SK-N-SH (cell line): ENCODE measurements around the gene ZNF750. TPM values are rescaled to one million over a fixed set of nuclear protein-coding genes. Genes with fewer than 3 reads are reported as not detected.

Source experiments
- CTCF ChIA-PET: fragments of 300-600, 350-600 bp; formaldehyde crosslinking; extraction: SDS; loops from one replicate; lab custom pipeline; 2021; lab: Yijun Ruan, JAX
- POLR2A ChIA-PET: fragments of 350-600 bp; sonication (Branson Sonifier 250); formaldehyde crosslinking; extraction: SDS; loops from one replicate; lab custom pipeline; 2020; ENCODE audit warnings: antibody characterized with exemption, inconsistent platforms; lab: Yijun Ruan, JAX
- DNase-seq: peaks from one replicate; pipeline ENCODE4 v3.0.0; 2012
- H2AFZ ChIP-seq: fragments of 200-600 bp; sonication (generic); 2 replicates; pipeline ENCODE4 v1.8.1; 2016; ENCODE audit warnings: antibody characterized with exemption, mild to moderate bottlenecking, low read depth
- H3F3A ChIP-seq: fragments of 200-600 bp; sonication (generic); replicated peaks from 2 replicates; pipeline ENCODE3; 2016; ENCODE audit warnings: antibody characterized with exemption, mild to moderate bottlenecking; ENCODE audit not compliant: insufficient read depth
- H3K27ac ChIP-seq, 2 experiments: fragments of 200-500 bp in 1 of 2; fragments of 200-600 bp in 1 of 2; sonication (Bioruptor generic) in 1 of 2; sonication (generic), shearing (Covaris generic) in 1 of 2; 2 replicates each; pipeline versions ENCODE4 v1.5.1 to v1.6.1; 2014 to 2016; ENCODE audit warnings: low read depth in 2 of 2, inconsistent platforms in 1 of 2, low read length in 1 of 2, mild to moderate bottlenecking in 1 of 2, mixed read lengths in 1 of 2
- H3K27me3 ChIP-seq: fragments of 200-600 bp; sonication (generic), shearing (Covaris generic); 2 replicates; pipeline ENCODE4 v1.6.1; 2016; ENCODE audit warnings: mixed run types; ENCODE audit not compliant: insufficient read depth
- H3K36me3 ChIP-seq, 2 experiments: fragments of 200-500 bp in 1 of 2; fragments of 200-600 bp in 1 of 2; sonication (Bioruptor generic) in 1 of 2; sonication (generic) in 1 of 2; replicated peaks in 1 of 2; 2 replicates each; pipeline versions ENCODE3 to v1.5.1; 2014 to 2016; ENCODE audit warnings: low read length in 1 of 2, mild to moderate bottlenecking in 1 of 2; ENCODE audit not compliant: insufficient read depth in 2 of 2, control insufficient read depth in 1 of 2
- H3K4me1 ChIP-seq, 2 experiments: fragments of 200-500 bp in 1 of 2; fragments of 200-600 bp in 1 of 2; sonication (Bioruptor generic) in 1 of 2; sonication (generic), shearing (Covaris generic) in 1 of 2; 2 replicates each; pipeline versions ENCODE4 v1.5.1 to v1.6.1; 2014 to 2016; ENCODE audit warnings: low read depth in 1 of 2, low read length in 1 of 2, mixed run types in 1 of 2; ENCODE audit not compliant: insufficient read depth in 2 of 2, control insufficient read depth in 1 of 2
- H3K4me2 ChIP-seq: fragments of 200-600 bp; sonication (generic), shearing (Covaris generic); 2 replicates; pipeline ENCODE4 v1.6.1; 2017; ENCODE audit warnings: mixed run types
- H3K4me3 ChIP-seq, 2 experiments: fragments of 200-500 bp in 1 of 2; fragments of 200-600 bp in 1 of 2; sonication (Bioruptor generic) in 1 of 2; sonication (generic), shearing (Covaris generic) in 1 of 2; 2 replicates each; pipeline versions ENCODE4 v1.5.1 to v1.8.1; 2014 to 2016; ENCODE audit warnings: low read depth in 2 of 2, inconsistent platforms in 1 of 2, low read length in 1 of 2, mild to moderate bottlenecking in 1 of 2, mixed read lengths in 1 of 2, moderate library complexity in 1 of 2
- H3K79me2 ChIP-seq: fragments of 200-600 bp; sonication (generic); 2 replicates; pipeline ENCODE4 v1.8.1; 2017; ENCODE audit warnings: mild to moderate bottlenecking; ENCODE audit not compliant: insufficient read depth
- H3K9ac ChIP-seq: fragments of 200-600 bp; sonication (generic); 2 replicates; pipeline ENCODE4 v1.6.1; 2017; ENCODE audit warnings: mixed run types
- H3K9me2 ChIP-seq: fragments of 200-600 bp; sonication (generic); 2 replicates; pipeline ENCODE4 v1.6.1; 2017; ENCODE audit warnings: mixed run types
- H3K9me3 ChIP-seq: fragments of 200-600 bp; sonication (generic); 2 replicates; pipeline ENCODE4 v1.6.1; 2017; ENCODE audit warnings: mixed run types, mild to moderate bottlenecking, moderate library complexity
- H4K20me1 ChIP-seq: fragments of 200-600 bp; sonication (generic); 2 replicates; pipeline ENCODE4 v1.6.1; 2017; ENCODE audit warnings: mild to moderate bottlenecking, mixed run types; ENCODE audit not compliant: insufficient read depth
- CTCF ChIP-seq: fragments of 200-600 bp; sonication (generic); IDR thresholded peaks from 2 replicates; pipeline ENCODE4 v1.6.1; 2017; ENCODE audit warnings: antibody characterized with exemption, mild to moderate bottlenecking, moderate library complexity
- ELF1 ChIP-seq: IDR thresholded peaks from 2 replicates; pipeline ENCODE4 v1.4.0; 2012
- EZH2phosphoT487 ChIP-seq: fragments of 200-600 bp; sonication (generic); IDR thresholded peaks from 2 replicates; pipeline ENCODE4 v1.6.1; 2017; ENCODE audit warnings: low read depth, mixed run types, mild to moderate bottlenecking, antibody characterized with exemption, moderate library complexity, borderline replicate concordance
- FOXJ3 ChIP-seq: sonication (generic); formaldehyde crosslinking; IDR thresholded peaks from 2 replicates; pipeline ENCODE4 v1.5.1; 2020; ENCODE audit warnings: mild to moderate bottlenecking, missing genetic modification reagents
- GATA2 ChIP-seq: sonication (generic); formaldehyde crosslinking; IDR thresholded peaks from 2 replicates; pipeline ENCODE4 v1.5.0; 2020; ENCODE audit warnings: mild to moderate bottlenecking, missing genetic modification reagents
- IRF3 ChIP-seq: fragments of 150-350 bp; IDR thresholded peaks from 2 replicates; pipeline ENCODE4 v1.6.1; 2016; ENCODE audit warnings: mild to moderate bottlenecking, low read depth, low read length
- JUND ChIP-seq: IDR thresholded peaks from 2 replicates; pipeline ENCODE4 v1.4.0; 2012
- MAX ChIP-seq: IDR thresholded peaks from 2 replicates; pipeline ENCODE4 v1.4.0; 2012; ENCODE audit warnings: low read depth
- NFIC ChIP-seq: IDR thresholded peaks from 2 replicates; pipeline ENCODE4 v1.4.0; 2012; ENCODE audit warnings: borderline replicate concordance
- PBX3 ChIP-seq: IDR thresholded peaks from 2 replicates; pipeline ENCODE4; 2012
- POLR2AphosphoS5 ChIP-seq: IDR thresholded peaks from 2 replicates; pipeline ENCODE4 v1.6.1; 2012; ENCODE audit warnings: low read depth, low read length
- RCOR1 ChIP-seq: fragments of 150-350 bp; IDR thresholded peaks from 2 replicates; pipeline ENCODE4 v1.6.1; 2017; ENCODE audit warnings: antibody characterized with exemption, low read length
- SIN3A ChIP-seq: IDR thresholded peaks from 2 replicates; pipeline ENCODE4 v1.6.1; 2012; ENCODE audit warnings: low read depth, mild to moderate bottlenecking, low read length, moderate library complexity, borderline replicate concordance
- SMC3 ChIP-seq: IDR thresholded peaks from 2 replicates; pipeline ENCODE4 v1.6.1; 2012; ENCODE audit warnings: low read depth, low read length, improper control_type of control experiment
- ZBTB33 ChIP-seq: IDR thresholded peaks from 2 replicates; pipeline ENCODE4 v1.4.0; 2012; ENCODE audit warnings: low read depth, borderline replicate concordance
- WGBS: methylation state at CpG from one replicate; pipeline ENCODE4 v1.1.6; 2017; ENCODE audit warnings: low lambda C conversion rate; 5-methylcytosine and 5-hydroxymethylcytosine counted together
- polyA plus RNA-seq, 3 experiments: library from polyadenylated mRNA; depleted of rRNA; stranded (reverse); fragments of >200 nt; gene quantifications; 2 replicates each; pipeline ENCODE4 v1.2.3, GENCODE V29; 2012

ZNF750 gene
- polyA plus RNA-seq, 1 of the 3 experiments (the other 2 are of a cell fraction): not detected

- Histone ChIP-seq H3K9ac (no peak overlapping the region), H2AFZ (no peak overlapping the region), H3K4me1 (no peaks in the 10 kb centered on the region), H3K9me3 (no peaks in the 10 kb centered on the region), H3F3A (no peaks in the 10 kb centered on the region), H3K79me2 (no peaks in the 10 kb centered on the region), H3K4me2 (no peak overlapping the region), H4K20me1 (no peaks in the 10 kb centered on the region; the same call in 1 of the 2 replicates), H3K36me3 (peaks cover 30 to 46% of the 10 kb centered on the region in 2 experiments), H3K9me2 (no peaks in the 10 kb centered on the region), H3K27ac (no peak overlapping the region), H3K27me3 (no peaks in the 10 kb centered on the region), H3K4me3 (no peak overlapping the region)
- TF ChIP-seq NFIC: no peak
- TF ChIP-seq SMC3: no peak
- TF ChIP-seq EZH2phosphoT487: no peak
- no peak for TF ChIP-seq CTCF
- no peak for TF ChIP-seq PBX3
- no peak for TF ChIP-seq JUND
- TF ChIP-seq ZBTB33: no peak
- TF ChIP-seq IRF3: no peak
- no peak for TF ChIP-seq POLR2AphosphoS5
- no peak for TF ChIP-seq MAX
- no peak for TF ChIP-seq GATA2
- no peak for TF ChIP-seq RCOR1
- no peak for TF ChIP-seq ELF1
- TF ChIP-seq SIN3A: no peak
- no peak for TF ChIP-seq FOXJ3
- no peak for DNase-seq
- WGBS: 99% methylated on average over 20 of the region's 20 CpGs
- ChIA-PET CTCF (interaction anchor here (1.5 to 1.6 kb wide), 2 partner anchors 9 to 33 kb away, joined by 4 to 6 read pairs; no protein-coding TSS in a partner anchor), POLR2A (no interaction called here)
Observed at GRCh38 chr17:82814834-82815233, 25.0 kb downstream of the ZNF750 start.
